Lung (tissue), 12 donors: Measurements from ENCODE around the gene TALDO1. TPM values are rescaled to one million over a fixed set of nuclear protein-coding genes. Genes with fewer than 3 reads are reported as not detected.

Source experiments
- ATAC-seq: fragments of 200-7000 bp; cut with Tn5 transposase; one replicate; pipeline ENCODE4 v1.9.1; 2020; ENCODE audit warnings: moderate number of reproducible peaks; ENCODE audit not compliant: insufficient read depth, low FRiP score
- DNase-seq, 3 donors: peaks; one replicate each; pipeline ENCODE4 v3.0.0-alpha.2; 2013 to 2017
- H3K27ac ChIP-seq, 2 donors: one replicate each; pipeline ENCODE4 v1.5.1; 2013; ENCODE audit warnings: mild to moderate bottlenecking in 2 of 2, moderate library complexity in 2 of 2, control low read depth in 1 of 2, inconsistent platforms in 1 of 2, low read depth in 1 of 2, low read length in 1 of 2
- H3K27me3 ChIP-seq, 3 donors: one replicate each; pipeline ENCODE4 v1.5.1; 2013; ENCODE audit warnings: low read length in 2 of 3; ENCODE audit not compliant: control insufficient read depth in 3 of 3, insufficient read depth in 3 of 3
- H3K36me3 ChIP-seq, 4 donors: one replicate each; pipeline ENCODE4 v1.5.1; 2013; ENCODE audit warnings: low read length in 4 of 4, mild to moderate bottlenecking in 1 of 4, moderate library complexity in 1 of 4; ENCODE audit not compliant: control insufficient read depth in 4 of 4, insufficient read depth in 4 of 4
- H3K4me1 ChIP-seq, 5 donors: one replicate each; pipeline ENCODE4 v1.5.1; 2013; ENCODE audit warnings: low read length in 5 of 5, mild to moderate bottlenecking in 2 of 5, moderate library complexity in 1 of 5; ENCODE audit not compliant: control insufficient read depth in 5 of 5, insufficient read depth in 5 of 5
- H3K4me3 ChIP-seq: one replicate; pipeline ENCODE4 v1.5.1; 2013; ENCODE audit warnings: mild to moderate bottlenecking, control low read depth, moderate library complexity
- H3K9ac ChIP-seq, 2 donors: one replicate each; pipeline ENCODE4 v1.5.1; 2013; ENCODE audit warnings: low read length in 2 of 2, control low read depth in 1 of 2; ENCODE audit not compliant: insufficient read depth in 1 of 2
- H3K9me3 ChIP-seq, 4 donors: one replicate each; pipeline ENCODE4 v1.5.1; 2013; ENCODE audit warnings: low read length in 3 of 4, mild to moderate bottlenecking in 1 of 4, moderate library complexity in 1 of 4; ENCODE audit not compliant: control insufficient read depth in 4 of 4, insufficient read depth in 3 of 4
- CTCF ChIP-seq: IDR thresholded peaks from 2 replicates; pipeline ENCODE4 v1.5.1; 2012; ENCODE audit warnings: mild to moderate bottlenecking; ENCODE audit errors: control extremely low read depth, extremely low read depth
- WGBS, 2 donors: extraction: QIAGEN DNeasy Blood & Tissue Kit; methylation state at CpG; one replicate each; pipeline ENCODE4 v1.1.7; 2013; 5-methylcytosine and 5-hydroxymethylcytosine counted together
- polyA plus RNA-seq, 2 donors: library from polyadenylated mRNA; stranded (reverse); fragments of 200-250 nt; gene quantifications; one replicate each; pipeline ENCODE4 v1.2.1, GENCODE V29; 2013
- total RNA-seq, 2 donors: library from RNA; depleted of rRNA in 1 of 2; stranded (reverse); fragments of >200 nt in 1 of 2; gene quantifications; one replicate each; pipeline ENCODE4 v1.2.1, GENCODE V29; 2014 to 2021
- donor health status: control.
- donor health status: control.
- donor health status: Bipolar disorder and iron deficiency.
- donor health status: healthy.
- donor health status: DM: yes; HTN: yes; CAD: no.

TALDO1 gene
- total and polyA plus RNA-seq, 4 donors: 128 to 311 (median 239) TPM

- H3K27me3 ChIP-seq: no peaks in the 10 kb centered on the region
- no peak for TF ChIP-seq CTCF
- no peak overlapping the region for H3K9ac ChIP-seq
- H3K36me3 ChIP-seq: no peaks in the 10 kb centered on the region
- no peak overlapping the region for H3K27ac ChIP-seq
- WGBS, 2 donors: 78 to 88% methylated on average over 35 to 36 of the region's 36 CpGs
- DNase-seq: no peak
- H3K4me1 ChIP-seq: peaks cover 0 to 11% (median 4%) of the 10 kb centered on the region in 5 donors
- H3K4me3 ChIP-seq: no peak overlapping the region
- ATAC-seq: no peak
- no peaks in the 10 kb centered on the region for H3K9me3 ChIP-seq
Measured at GRCh38 chr11:782264-783174, 35.3 kb downstream of the TALDO1 start.

GRCh38 chr11:783581-784015 lies 36.3 kb downstream of the TALDO1 start:
- Histone ChIP-seq H3K9ac (no peak overlapping the region), H3K9me3 (no peaks in the 10 kb centered on the region), H3K4me1 (peaks cover 0 to 7% (median 3%) of the 10 kb centered on the region in 5 donors), H3K27me3 (no peaks in the 10 kb centered on the region), H3K27ac (no peak overlapping the region), H3K4me3 (no peak overlapping the region), H3K36me3 (no peaks in the 10 kb centered on the region)
- peak; percentile 22 for TF ChIP-seq CTCF
- WGBS, 2 donors: 38 to 40% methylated on average over 24 of the region's 24 CpGs
- DNase-seq: peak; percentile 70 to 80 (median 78)
- ATAC-seq: peak; percentile 77

- Histone ChIP-seq H3K27me3 (no peaks in the 10 kb centered on the region), H3K4me1 (peaks cover 0 to 7% (median 3%) of the 10 kb centered on the region in 5 donors), H3K9me3 (no peaks in the 10 kb centered on the region), H3K9ac (no peak overlapping the region), H3K27ac (no peak overlapping the region), H3K36me3 (peaks cover 0 to 4% (median 0%) of the 10 kb centered on the region in 4 donors), H3K4me3 (no peak overlapping the region)
- DNase-seq (no peak), ATAC-seq (no peak)
- TF ChIP-seq CTCF: no peak
- WGBS, 2 donors: 81 to 89% methylated on average over 23 to 24 of the region's 24 CpGs
Measured at GRCh38 chr11:786235-787083, 39.2 kb downstream of the TALDO1 start.
